HK-2 (cell line): ENCODE results near the gene ATG9B.

Experiments used
- DNase-seq: peaks from one replicate; pipeline ENCODE4 v3.0.0-alpha.2; 2018; ENCODE audit not compliant: unreplicated experiment

Gene ATG9B

GRCh38 chr7:151024435-151025056 is at the start of gene ATG9B:
Gene ATG9B (minus strand): TSS chr7:151024494. CDS start chr7:151024423, 71 bp downstream.
- DNase-seq: no peak

- DNase-seq: no peak
These were observed 49.7 kb upstream of the ATG9B start for GRCh38 chr7:151073990-151074389.

GRCh38 chr7:151071032-151071866 is 47.0 kb upstream of the ATG9B start:
- DNase-seq: no peak

GRCh38 chr7:151070574-151070960 is 46.3 kb upstream of the ATG9B start:
- no peak for DNase-seq

- DNase-seq: no peak
These were observed 45.7 kb upstream of the ATG9B start for GRCh38 chr7:151069841-151070573.

GRCh38 chr7:151068069-151068773 is 43.9 kb upstream of the ATG9B start:
- DNase-seq: no peak

GRCh38 chr7:151066273-151066974 is 42.1 kb upstream of the ATG9B start:
- DNase-seq: no peak

- no peak for DNase-seq
These were observed 41.2 kb upstream of the ATG9B start for GRCh38 chr7:151065516-151065915.

- no peak for DNase-seq
These were observed 40.7 kb upstream of the ATG9B start for GRCh38 chr7:151064993-151065392.

- DNase-seq: no peak
These were observed 40.2 kb upstream of the ATG9B start for GRCh38 chr7:151064454-151064853.

- no peak for DNase-seq
These were observed 38.9 kb upstream of the ATG9B start for GRCh38 chr7:151063212-151063561.

- peak; percentile 95 for DNase-seq
These were observed 38.3 kb upstream of the ATG9B start for GRCh38 chr7:151062399-151063211.

GRCh38 chr7:151062111-151062398 is 37.8 kb upstream of the ATG9B start:
- no peak for DNase-seq

GRCh38 chr7:151061213-151062110 is 37.2 kb upstream of the ATG9B start:
- DNase-seq: no peak

GRCh38 chr7:151060416-151061212 is 36.3 kb upstream of the ATG9B start:
- DNase-seq: peak; percentile 84

- DNase-seq: no peak
These were observed 35.8 kb upstream of the ATG9B start for GRCh38 chr7:151060113-151060415.

GRCh38 chr7:151059367-151060112 is 35.2 kb upstream of the ATG9B start, which contains the start of gene SLC4A2:
Gene SLC4A2 (plus strand): TSS chr7:151059589. CDS start chr7:151061988, 2,399 bp downstream.
- DNase-seq: peak; percentile 77

GRCh38 chr7:151058781-151059366 is 34.6 kb upstream of the ATG9B start:
- peak; percentile 41 for DNase-seq
